Skeletal muscle satellite cell (primary cell): ENCODE measurements around the gene CYB5D1. TPM values are rescaled to one million over a fixed set of nuclear protein-coding genes. Genes with fewer than 3 reads are reported as not detected.
A peak's percentile ranks its signal among the peaks of the same experiment; 100 is the strongest.
"Not testable (repeated sequence)": the region's sequence is repeated elsewhere in the genome, so short reads cannot be mapped to it uniquely, and the experiment has no call there.

ENCODE experiments used
- H3K27me3 ChIP-seq: 2 replicates; pipeline ENCODE4 v1.7.0; 2013; ENCODE audit warnings: low read length; ENCODE audit not compliant: control insufficient read depth, insufficient read depth
- H3K36me3 ChIP-seq: 2 replicates; pipeline ENCODE4 v1.7.0; 2013; ENCODE audit warnings: mild to moderate bottlenecking, control low read depth, low read length; ENCODE audit not compliant: insufficient read depth
- H3K4me1 ChIP-seq: 2 replicates; pipeline ENCODE4 v1.7.0; 2013; ENCODE audit warnings: low read length; ENCODE audit not compliant: control insufficient read depth, insufficient read depth
- H3K4me2 ChIP-seq: 2 replicates; pipeline ENCODE4 v1.7.0; 2013; ENCODE audit warnings: mild to moderate bottlenecking, low read length
- H3K4me3 ChIP-seq: 2 replicates; pipeline ENCODE4 v1.7.0; 2013; ENCODE audit warnings: low read length
- H3K9ac ChIP-seq: 2 replicates; pipeline ENCODE4 v1.7.0; 2013; ENCODE audit warnings: mild to moderate bottlenecking, low read depth, low read length, moderate library complexity
- H3K9me3 ChIP-seq: replicated peaks from 2 replicates; pipeline ENCODE4 v1.7.0; 2013; ENCODE audit warnings: mild to moderate bottlenecking, control low read depth, low read length
- total RNA-seq: library from RNA; depleted of rRNA; stranded (reverse); fragments of >200 nt; gene quantifications from 2 replicates; pipeline ENCODE4 v1.2.3, GENCODE V29; 2012; rRNA removed

Gene CYB5D1
- 12.2 and 12.9 TPM in 2 replicates for total RNA-seq

- H3K36me3 ChIP-seq = peaks cover 11% of the 10 kb centered on the region
- peaks cover 27% of the 10 kb centered on the region for H3K4me1 ChIP-seq
- peak within 1 kb of the TSS; percentile 88 for H3K9ac ChIP-seq
- peak within 1 kb of the TSS; percentile 98 for H3K4me2 ChIP-seq
- peak within 1 kb of the TSS; percentile 77 for H3K4me3 ChIP-seq
- no peaks in the 10 kb centered on the region for H3K27me3 ChIP-seq
- H3K9me3 ChIP-seq = no peaks in the 10 kb centered on the region
Measured at GRCh38 chr17:7857713-7858521, at the start of gene CYB5D1. Gene CYB5D1, plus strand, starts transcription at chr17:7858003. Its CDS starts 132 bp downstream, at chr17:7858135.

- H3K27me3 ChIP-seq = peaks cover 19% of the 10 kb centered on the region
- no peaks in the 10 kb centered on the region for H3K36me3 ChIP-seq
- H3K4me2 ChIP-seq = no peak overlapping the region
- H3K4me1 ChIP-seq = no peaks in the 10 kb centered on the region
- H3K9me3 ChIP-seq = no peaks in the 10 kb centered on the region
- H3K9ac ChIP-seq = no peak overlapping the region
- H3K4me3 ChIP-seq = no peak overlapping the region
Measured at GRCh38 chr17:7809086-7809790, 48.6 kb upstream of the CYB5D1 start.

- not testable (repeated sequence) for H3K9ac ChIP-seq, H3K36me3 ChIP-seq, H3K4me2 ChIP-seq, H3K9me3 ChIP-seq, H3K4me1 ChIP-seq, H3K4me3 ChIP-seq
- peaks cover 17% of the 10 kb centered on the region for H3K27me3 ChIP-seq
Measured at GRCh38 chr17:7809791-7810343, 47.9 kb upstream of the CYB5D1 start.

GRCh38 chr17:7811251-7811650 lies 46.6 kb upstream of the CYB5D1 start:
- H3K36me3 ChIP-seq = no peaks in the 10 kb centered on the region
- peaks cover 23% of the 10 kb centered on the region for H3K27me3 ChIP-seq
- H3K4me2 ChIP-seq = no peak overlapping the region
- H3K4me3 ChIP-seq = no peak overlapping the region
- no peak overlapping the region for H3K9ac ChIP-seq
- no peaks in the 10 kb centered on the region for H3K4me1 ChIP-seq
- H3K9me3 ChIP-seq = no peaks in the 10 kb centered on the region

- Histone ChIP-seq H3K9ac (no peak overlapping the region), H3K27me3 (peaks cover 47% of the 10 kb centered on the region), H3K4me1 (no peaks in the 10 kb centered on the region), H3K4me3 (no peak overlapping the region), H3K36me3 (no peaks in the 10 kb centered on the region), H3K9me3 (no peaks in the 10 kb centered on the region), H3K4me2 (no peak overlapping the region)
Measured at GRCh38 chr17:7814969-7815368, 42.8 kb upstream of the CYB5D1 start.

- H3K9ac ChIP-seq = no peak overlapping the region
- H3K27me3 ChIP-seq = peaks cover 52% of the 10 kb centered on the region
- no peak overlapping the region for H3K4me2 ChIP-seq
- no peaks in the 10 kb centered on the region for H3K4me1 ChIP-seq
- no peaks in the 10 kb centered on the region for H3K36me3 ChIP-seq
- no peaks in the 10 kb centered on the region for H3K9me3 ChIP-seq
- no peak overlapping the region for H3K4me3 ChIP-seq
Measured at GRCh38 chr17:7816926-7817642, 40.7 kb upstream of the CYB5D1 start.

GRCh38 chr17:7817643-7817964 lies 40.2 kb upstream of the CYB5D1 start:
- Histone ChIP-seq H3K9me3 (no peaks in the 10 kb centered on the region), H3K4me1 (no peaks in the 10 kb centered on the region), H3K9ac (no peak overlapping the region), H3K36me3 (no peaks in the 10 kb centered on the region), H3K4me3 (no peak overlapping the region), H3K27me3 (peaks cover 52% of the 10 kb centered on the region), H3K4me2 (no peak overlapping the region)

- peaks cover 52% of the 10 kb centered on the region for H3K27me3 ChIP-seq
- no peaks in the 10 kb centered on the region for H3K4me1 ChIP-seq
Measured at GRCh38 chr17:7818026-7818425, 39.8 kb upstream of the CYB5D1 start.

GRCh38 chr17:7818746-7819645 lies 38.8 kb upstream of the CYB5D1 start:
- Histone ChIP-seq H3K4me2 (no peak overlapping the region), H3K4me1 (no peaks in the 10 kb centered on the region), H3K4me3 (no peak overlapping the region), H3K27me3 (peaks cover 52% of the 10 kb centered on the region), H3K9me3 (no peaks in the 10 kb centered on the region), H3K9ac (no peak overlapping the region), H3K36me3 (no peaks in the 10 kb centered on the region)

More at GRCh38 chr17:7818026-7818425, 39.8 kb upstream of the CYB5D1 start:
- H3K36me3 ChIP-seq = no peaks in the 10 kb centered on the region
- H3K9ac ChIP-seq = no peak overlapping the region
- no peak overlapping the region for H3K4me3 ChIP-seq
- H3K4me2 ChIP-seq = no peak overlapping the region
- no peaks in the 10 kb centered on the region for H3K9me3 ChIP-seq

GRCh38 chr17:7820231-7820630 lies 37.6 kb upstream of the CYB5D1 start:
- Histone ChIP-seq H3K4me2 (no peak overlapping the region), H3K4me3 (no peak overlapping the region)

More at GRCh38 chr17:7820231-7820630, 37.6 kb upstream of the CYB5D1 start:
- peaks cover 4% of the 10 kb centered on the region for H3K4me1 ChIP-seq
- H3K36me3 ChIP-seq = no peaks in the 10 kb centered on the region
- H3K9ac ChIP-seq = no peak overlapping the region
- H3K27me3 ChIP-seq = peaks cover 56% of the 10 kb centered on the region
- H3K9me3 ChIP-seq = no peaks in the 10 kb centered on the region
